DMS53 (cell line): ENCODE data around the gene C2orf49.
"Not testable (repeated sequence)": the region's sequence is repeated elsewhere in the genome, so short reads cannot be mapped to it uniquely, and the experiment has no call there.

Experiments used
- DNase-seq: peaks from one replicate; lab custom pipeline; 2025; lab: John Stamatoyannopoulos, UW

Gene C2orf49

GRCh38 chr2:105321875-105322646 lies 15.3 kb upstream of the C2orf49 start:
- no peak for DNase-seq

DNA sequence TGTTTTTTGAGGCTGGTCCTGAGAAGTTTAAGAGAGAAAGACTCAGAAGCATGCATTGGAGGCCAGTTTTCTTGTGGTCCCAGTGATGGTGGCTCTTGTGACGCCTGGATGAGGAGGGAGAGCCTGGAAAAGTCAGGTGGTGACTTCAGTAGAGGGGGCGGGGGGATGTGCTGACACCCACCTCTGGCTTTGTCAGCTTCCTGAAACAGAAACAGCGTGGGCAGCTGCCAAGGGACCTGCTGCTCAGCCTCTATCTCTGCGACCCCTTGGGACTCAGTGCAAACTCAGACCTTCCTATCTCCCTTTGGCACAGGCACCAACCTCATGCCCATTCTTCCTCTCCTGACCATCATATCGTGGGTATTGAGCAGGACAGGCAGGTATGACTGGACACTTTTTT lies 14.2 kb upstream of the C2orf49 start:
- DNase-seq, result no peak

- DNase-seq, result no peak
Measured at GRCh38 chr2:105324101-105324500, 13.2 kb upstream of the C2orf49 start.

- no peak for DNase-seq
Measured at GRCh38 chr2:105324732-105325131, 12.6 kb upstream of the C2orf49 start.

DNA sequence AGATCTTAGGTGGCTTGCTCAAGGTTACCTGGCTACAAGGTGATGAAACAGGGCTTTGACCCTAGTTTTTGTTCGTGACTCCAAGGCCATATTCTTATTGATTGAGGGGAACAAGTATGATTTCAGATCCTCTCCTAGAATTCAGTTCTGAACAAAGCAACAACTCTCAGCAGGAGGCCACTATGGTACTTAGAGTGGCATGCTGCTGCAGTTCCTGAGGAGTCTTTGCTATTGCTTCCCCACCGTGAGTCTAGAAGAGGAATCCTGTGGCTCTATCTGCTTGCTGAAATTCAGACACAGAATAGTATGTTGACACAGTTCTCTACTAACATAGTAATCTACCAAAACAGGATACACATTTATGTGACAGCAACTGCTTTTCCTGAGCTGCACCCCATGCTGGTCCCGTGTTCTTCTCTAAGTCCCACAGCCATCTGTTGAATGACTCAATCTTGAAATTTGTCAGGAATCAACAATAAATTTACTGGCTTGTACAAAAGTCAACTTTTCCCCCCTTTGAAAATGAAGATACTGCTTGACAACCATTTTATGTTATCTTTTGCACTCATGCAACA lies 11.9 kb upstream of the C2orf49 start:
- no peak for DNase-seq

- not testable (repeated sequence) for DNase-seq
Measured at GRCh38 chr2:105327271-105327670, 10.1 kb upstream of the C2orf49 start.

DNA sequence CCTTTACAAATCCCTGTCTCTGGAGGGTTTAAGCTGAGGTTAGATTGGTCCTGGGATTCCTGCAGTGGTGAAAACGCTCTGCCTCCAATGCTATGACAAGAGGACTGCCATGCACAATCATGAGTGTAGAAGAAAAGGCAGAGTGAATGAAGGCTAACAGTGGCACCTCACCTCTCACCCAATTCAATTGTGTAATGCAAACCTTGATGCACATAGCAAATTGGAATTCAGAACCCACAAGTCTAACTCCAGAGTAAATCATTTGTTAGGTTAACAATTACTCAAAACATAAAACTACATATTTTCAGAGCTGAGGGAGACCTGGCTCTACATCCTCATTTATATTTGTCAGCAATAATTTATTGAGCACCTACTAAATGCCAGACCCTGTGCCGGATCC lies 9.7 kb upstream of the C2orf49 start:
- DNase-seq, result no peak

DNA sequence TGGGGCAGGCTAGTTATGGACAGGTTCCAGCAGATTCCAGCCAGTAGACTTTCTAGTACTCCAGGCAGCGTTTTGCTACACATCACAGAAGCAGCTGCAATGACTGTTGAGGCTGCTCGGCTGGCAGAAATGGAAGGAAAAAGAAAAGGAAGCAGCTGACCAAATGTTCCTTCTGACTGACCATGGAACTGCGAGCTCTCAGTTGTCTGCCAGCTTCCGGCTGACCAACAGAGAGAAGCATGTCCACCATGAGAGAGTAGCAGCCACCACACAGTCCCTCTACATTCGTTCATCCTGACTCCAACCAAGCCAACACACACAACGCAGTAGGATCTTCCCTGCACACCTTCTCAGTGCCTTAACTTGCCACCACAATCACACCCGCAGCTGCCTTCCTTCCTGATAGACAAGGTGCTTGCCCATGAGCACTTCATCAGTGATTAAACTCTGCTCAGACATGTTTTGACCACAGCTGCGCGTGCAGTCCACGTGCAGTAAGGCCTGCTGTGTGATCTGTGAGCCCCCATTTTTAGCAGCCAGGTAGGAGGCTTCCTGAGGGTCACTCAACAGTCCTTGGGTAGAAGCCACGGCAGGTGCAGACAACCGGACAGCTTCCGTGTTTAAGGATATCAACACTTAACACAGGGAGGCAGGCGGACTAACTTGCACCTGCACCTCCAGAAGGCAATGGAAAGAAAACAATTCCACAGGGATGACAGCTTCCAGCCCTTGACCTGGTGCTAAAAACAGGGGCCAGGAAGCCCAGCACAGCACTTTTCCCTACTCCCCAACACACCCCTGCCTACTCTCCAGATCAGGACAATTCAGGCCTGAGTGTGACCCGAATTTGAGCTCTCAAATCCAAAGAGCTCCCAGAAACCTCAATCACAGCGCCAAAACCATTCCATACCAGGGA lies 8.8 kb upstream of the C2orf49 start:
- peak; percentile 93 for DNase-seq

GRCh38 chr2:105329197-105329554 lies 8.2 kb upstream of the C2orf49 start:
- DNase-seq, result peak; percentile 79

DNA sequence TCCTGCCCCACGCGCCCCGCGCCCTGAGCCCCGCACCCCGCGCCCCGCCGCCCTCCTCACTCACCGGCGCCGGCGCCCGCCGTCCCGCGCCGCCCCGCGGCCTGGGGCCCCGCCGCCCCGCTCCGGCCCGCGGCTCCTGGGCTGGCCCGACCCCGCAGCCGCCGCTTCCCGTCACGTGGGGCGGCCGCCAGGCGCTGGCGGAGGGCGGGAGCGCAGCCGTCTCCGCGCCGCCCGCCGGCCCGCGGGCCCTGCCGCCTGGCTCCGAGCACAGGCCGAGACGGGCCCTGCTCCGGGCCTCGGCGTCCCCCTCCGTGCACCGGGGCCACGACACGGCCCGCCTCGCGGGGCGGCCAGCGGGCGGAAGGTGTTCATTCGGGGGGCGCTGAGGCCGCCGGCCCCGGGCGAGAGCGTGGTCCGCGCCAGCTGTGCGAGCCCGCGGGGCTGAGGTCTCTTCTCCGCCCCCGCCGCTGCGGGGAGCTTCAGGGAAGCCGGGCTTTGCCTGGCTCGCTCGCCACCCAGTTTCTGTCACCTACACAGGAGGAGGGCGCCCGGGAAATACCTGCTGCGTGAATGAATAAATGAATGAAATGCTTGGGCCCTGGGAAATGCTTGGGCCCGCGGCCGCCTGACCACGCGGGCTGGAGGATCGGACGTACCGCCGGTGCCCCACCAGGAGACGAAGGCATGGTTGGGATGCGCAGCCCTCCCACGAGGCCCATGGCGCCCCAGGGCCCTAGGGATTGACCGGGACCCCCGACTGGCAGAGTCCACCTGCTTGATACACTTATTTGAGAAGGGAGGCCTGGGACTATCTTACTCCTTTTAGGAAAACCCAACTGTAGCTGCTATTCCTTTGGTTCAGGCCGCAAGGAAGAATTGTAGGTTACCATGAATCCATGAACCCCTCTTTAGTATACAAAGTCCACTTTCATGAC lies 7.5 kb upstream of the C2orf49 start, which contains the start of gene TGFBRAP1:
Gene TGFBRAP1, minus strand, starts transcription at position 175 of the 935 bp plus-strand sequence. CDS start 21,434 bp downstream, outside the sequence.
- peak; percentile 92 for DNase-seq

DNA sequence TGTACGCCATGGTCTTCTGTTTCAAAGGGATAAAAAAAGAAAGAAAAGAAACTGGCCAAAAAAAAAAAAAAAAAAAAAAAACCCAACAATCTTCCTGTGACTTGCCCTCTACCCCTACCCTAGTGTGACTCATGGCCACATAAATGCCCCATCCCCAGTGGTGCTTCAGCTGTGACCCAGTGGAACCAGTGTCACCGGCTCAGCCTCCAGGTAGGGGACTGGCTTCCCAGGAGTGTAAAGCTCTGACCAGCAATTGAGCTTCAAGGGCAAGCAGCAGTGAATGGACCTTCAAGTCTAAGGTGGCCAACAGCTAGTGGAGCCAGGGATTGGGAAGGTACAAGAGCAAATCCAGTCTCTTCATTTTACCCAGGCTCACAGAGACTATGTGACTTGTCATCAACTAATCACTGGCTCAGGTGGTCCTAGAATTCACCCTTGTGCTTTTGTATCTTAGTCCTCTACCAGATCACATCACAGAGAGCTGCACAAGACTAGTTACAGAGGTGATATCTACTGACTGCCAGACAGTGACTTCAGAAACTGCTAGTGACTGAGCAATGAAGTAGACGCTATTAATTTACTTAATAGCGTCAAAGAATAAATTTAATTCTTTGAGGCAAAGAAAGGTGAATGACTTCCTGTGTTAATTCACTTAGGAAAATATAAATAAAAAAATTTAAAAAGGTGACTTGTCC lies 6.5 kb upstream of the C2orf49 start:
- DNase-seq, result peak; percentile 65

DNA sequence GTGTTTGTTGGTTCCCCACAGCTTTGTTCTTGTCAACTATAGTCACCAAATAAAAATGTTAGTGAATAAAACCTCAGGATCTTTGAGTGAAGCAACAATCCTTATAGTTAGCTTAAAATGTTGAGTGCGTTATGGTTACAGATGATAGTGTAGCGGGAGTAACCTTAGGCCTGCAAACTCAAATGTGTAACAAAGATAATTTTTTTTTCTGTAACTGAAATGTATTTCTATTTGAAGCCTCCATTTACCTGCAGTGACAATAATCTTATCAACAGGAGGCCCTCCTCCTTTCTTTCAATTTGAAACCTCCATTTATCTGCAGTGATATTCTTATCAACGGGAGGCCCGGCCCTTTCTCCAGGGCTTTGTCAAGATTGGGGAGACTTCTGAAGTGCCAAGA lies 3.1 kb upstream of the C2orf49 start:
- no peak for DNase-seq

- DNase-seq, result no peak
Measured at GRCh38 chr2:105335469-105335868, 1.9 kb upstream of the C2orf49 start.

DNA sequence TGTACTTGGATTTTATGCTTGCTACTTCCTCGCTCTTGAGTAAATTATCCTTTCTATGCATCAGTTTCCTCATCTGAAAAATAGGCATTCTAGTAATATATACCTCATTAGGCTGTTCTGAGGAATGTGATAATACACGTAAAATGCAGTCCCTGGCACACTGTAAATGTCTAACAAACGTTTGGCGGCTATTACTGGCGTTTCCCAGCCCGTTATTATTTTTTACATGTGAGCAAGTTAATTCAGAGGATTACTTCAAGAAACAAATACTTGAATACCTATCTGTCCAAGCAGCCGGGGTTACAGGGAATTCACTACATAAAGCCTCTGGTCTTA lies 586 bp upstream of the C2orf49 start:
- no peak for DNase-seq

GRCh38 chr2:105338020-105338385 lies 663 bp downstream of the C2orf49 start:
- DNase-seq, result peak; percentile 61

GRCh38 chr2:105339414-105339813 lies 2.1 kb downstream of the C2orf49 start:
- no peak for DNase-seq

DNA sequence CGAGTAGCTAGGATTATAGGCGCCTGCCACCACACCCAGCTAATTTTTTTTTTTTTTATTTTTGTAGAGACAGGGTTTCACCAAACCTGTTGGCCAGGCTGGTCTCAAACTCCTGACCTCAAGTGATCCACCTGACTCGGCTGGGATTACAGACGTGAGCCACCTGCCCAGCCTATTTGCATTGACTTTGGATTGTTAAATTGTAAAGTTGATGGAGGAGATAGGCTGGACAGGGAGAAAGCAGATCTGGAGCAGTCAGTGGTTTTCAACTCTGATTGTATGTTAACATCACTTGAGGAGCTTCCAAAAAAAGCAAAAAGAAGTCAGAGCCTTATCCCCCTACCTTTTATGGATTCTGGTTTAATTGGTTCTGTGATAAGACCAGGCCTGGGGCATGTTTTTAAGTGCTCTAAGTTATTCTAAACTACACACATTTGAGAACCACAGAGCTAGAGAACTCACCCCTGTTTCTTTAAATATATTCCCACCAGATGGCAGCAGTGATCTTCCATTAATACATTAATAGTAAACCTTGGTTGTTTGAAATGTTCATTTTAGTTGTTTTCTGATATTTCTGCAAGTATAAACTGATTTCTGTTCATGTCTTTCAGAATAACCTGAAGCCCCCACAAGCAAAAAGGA lies 7.5 kb downstream of the C2orf49 start:
- peak; percentile 74 for DNase-seq

DNA sequence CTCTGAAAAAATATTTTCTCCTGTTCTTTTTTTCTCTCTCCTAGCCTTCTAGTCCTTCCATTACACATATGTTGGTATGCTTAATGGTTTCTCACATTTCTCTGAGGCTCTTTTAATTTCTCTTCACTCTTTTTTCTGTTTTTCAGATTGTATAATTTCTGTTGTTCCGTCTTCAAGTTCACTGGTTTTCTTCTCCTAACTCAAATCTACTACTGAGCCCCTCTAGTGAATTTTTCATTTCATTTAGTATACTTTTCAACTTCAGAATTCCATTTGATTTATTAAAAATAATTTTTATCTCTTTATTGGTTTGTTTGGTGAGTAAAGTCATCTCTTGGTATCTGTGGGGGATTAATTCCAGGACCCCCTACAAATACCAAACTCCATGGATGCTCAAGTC lies 19.8 kb downstream of the C2orf49 start:
- DNase-seq, result no peak

- no peak for DNase-seq
Measured at GRCh38 chr2:105358593-105358992, 21.3 kb downstream of the C2orf49 start.

- DNase-seq, result no peak
Measured at GRCh38 chr2:105361102-105361889, 24.0 kb downstream of the C2orf49 start.
